IPS-18c (cell line): ENCODE data around the gene DRICH1.
"Not testable (repeated sequence)": the region's sequence is repeated elsewhere in the genome, so short reads cannot be mapped to it uniquely, and the experiment has no call there.

Experiments
- H3K4me3 ChIP-seq: 2 replicates; pipeline ENCODE4 v1.7.0; 2013; ENCODE audit warnings: low read depth, mild to moderate bottlenecking, low read length, moderate library complexity; ENCODE audit not compliant: insufficient read depth
- H3K9me3 ChIP-seq: one replicate; pipeline ENCODE4 v1.6.1; 2013; ENCODE audit warnings: mild to moderate bottlenecking, low read length, moderate library complexity; ENCODE audit not compliant: control insufficient read depth, insufficient read depth

Gene DRICH1

GRCh38 chr22:23655891-23656475 lies 23.9 kb upstream of the DRICH1 start:
- Histone ChIP-seq H3K9me3 (no peaks in the 10 kb centered on the region), H3K4me3 (no peak overlapping the region)

GRCh38 chr22:23652711-23653110 lies 20.6 kb upstream of the DRICH1 start:
- H3K9me3 ChIP-seq, result no peaks in the 10 kb centered on the region
- no peak overlapping the region for H3K4me3 ChIP-seq

GRCh38 chr22:23652286-23652685 lies 20.2 kb upstream of the DRICH1 start:
- Histone ChIP-seq H3K4me3 (no peak overlapping the region), H3K9me3 (no peaks in the 10 kb centered on the region)

GRCh38 chr22:23651676-23652075 lies 19.6 kb upstream of the DRICH1 start:
- H3K9me3 ChIP-seq, result no peaks in the 10 kb centered on the region

GRCh38 chr22:23649071-23649501 lies 17.0 kb upstream of the DRICH1 start:
- H3K4me3 ChIP-seq, result no peak overlapping the region
- no peaks in the 10 kb centered on the region for H3K9me3 ChIP-seq

More at GRCh38 chr22:23651676-23652075, 19.6 kb upstream of the DRICH1 start:
- H3K4me3 ChIP-seq, result no peak overlapping the region

- H3K9me3 ChIP-seq, H3K4me3 ChIP-seq: not testable (repeated sequence)
These were observed 14.4 kb upstream of the DRICH1 start for GRCh38 chr22:23646526-23646925.

GRCh38 chr22:23640206-23640605 lies 8.1 kb upstream of the DRICH1 start:
- H3K9me3 ChIP-seq, H3K4me3 ChIP-seq: not testable (repeated sequence)

- Histone ChIP-seq H3K4me3 (no peak overlapping the region), H3K9me3 (no peaks in the 10 kb centered on the region)
These were observed 7.5 kb upstream of the DRICH1 start for GRCh38 chr22:23639661-23640060.

GRCh38 chr22:23638611-23639010 lies 6.5 kb upstream of the DRICH1 start:
- H3K4me3 ChIP-seq, result no peak overlapping the region

GRCh38 chr22:23635291-23635690 lies 3.2 kb upstream of the DRICH1 start:
- H3K4me3 ChIP-seq, H3K9me3 ChIP-seq: not testable (repeated sequence)

More at GRCh38 chr22:23638611-23639010, 6.5 kb upstream of the DRICH1 start:
- H3K9me3 ChIP-seq, result no peaks in the 10 kb centered on the region

- not testable (repeated sequence) for H3K9me3 ChIP-seq, H3K4me3 ChIP-seq
These were observed 3.9 kb downstream of the DRICH1 start for GRCh38 chr22:23628056-23628743.

- H3K9me3 ChIP-seq, H3K4me3 ChIP-seq: not testable (repeated sequence)
These were observed 4.6 kb downstream of the DRICH1 start for GRCh38 chr22:23627401-23628055.

GRCh38 chr22:23626286-23626975 lies 5.7 kb downstream of the DRICH1 start:
- Histone ChIP-seq H3K4me3 (no peak overlapping the region), H3K9me3 (no peaks in the 10 kb centered on the region)

GRCh38 chr22:23622634-23623033 lies 9.5 kb downstream of the DRICH1 start:
- H3K9me3 ChIP-seq, result no peaks in the 10 kb centered on the region
- H3K4me3 ChIP-seq, result no peak overlapping the region

- H3K4me3 ChIP-seq, H3K9me3 ChIP-seq: not testable (repeated sequence)
These were observed 10.2 kb downstream of the DRICH1 start for GRCh38 chr22:23621916-23622315.

GRCh38 chr22:23621082-23621780 lies 10.9 kb downstream of the DRICH1 start:
- no peak overlapping the region for H3K4me3 ChIP-seq
- H3K9me3 ChIP-seq, result no peaks in the 10 kb centered on the region

- Histone ChIP-seq H3K4me3 (no peak overlapping the region), H3K9me3 (no peaks in the 10 kb centered on the region)
These were observed 18.7 kb downstream of the DRICH1 start for GRCh38 chr22:23613193-23613972.
